DND-41 (cell line): Measurements from ENCODE around the gene ZNF860.

Experiments used
- CTCF ChIP-seq: IDR thresholded peaks from 2 replicates; pipeline ENCODE4 v1.5.1; 2012; ENCODE audit warnings: borderline replicate concordance, low read length, moderate library complexity, mild to moderate bottlenecking; ENCODE audit not compliant: poor library complexity, severe bottlenecking; ENCODE audit errors: extremely low read depth
- EZH2 ChIP-seq: IDR thresholded peaks from 3 replicates; pipeline ENCODE4 v1.6.1; 2012; ENCODE audit warnings: borderline replicate concordance, low read depth, mild to moderate bottlenecking, moderate library complexity, low read length, inconsistent platforms; ENCODE audit not compliant: severe bottlenecking

GRCh38 chr3:31942446-31942845, 39.1 kb upstream of the ZNF860 start:
- TF ChIP-seq CTCF (no peak), EZH2 (no peak)
